Tibial artery (tissue), 4 donors: ENCODE measurements around the gene CDK10.
"Not testable (repeated sequence)": the region's sequence is repeated elsewhere in the genome, so short reads cannot be mapped to it uniquely, and the experiment has no call there.

Experiments
- DNase-seq, 2 donors: peaks; one replicate each; pipeline ENCODE4 v3.0.0-alpha.2; 2019
- H3K27ac ChIP-seq, 2 donors: fragments of 200-600 bp; sonication (generic) in 1 of 2; 1 replicate in 1 of 2; 2 replicates in 1 of 2; pipeline ENCODE4 v1.5.1; 2018 to 2019; ENCODE audit warnings: mild to moderate bottlenecking in 1 of 2
- H3K27me3 ChIP-seq, 2 donors: fragments of 200-600 bp; sonication (generic) in 1 of 2; one replicate each; pipeline versions ENCODE4 v1.5.1 to v1.6.0; 2016 to 2019
- H3K36me3 ChIP-seq, 3 donors: fragments of 200-600 bp; sonication (generic) in 2 of 3; one replicate each; pipeline ENCODE4 v1.5.1; 2016 to 2019; ENCODE audit warnings: mild to moderate bottlenecking in 2 of 3
- H3K4me1 ChIP-seq, 4 donors: fragments of 200-600 bp; sonication (generic) in 2 of 4; 1 replicate in 3 of 4; 2 replicates in 1 of 4; pipeline ENCODE4 v1.5.1; 2016 to 2019
- H3K4me3 ChIP-seq, 2 donors: fragments of 200-600 bp; sonication (generic) in 1 of 2; 1 replicate in 1 of 2; 2 replicates in 1 of 2; pipeline ENCODE4 v1.5.1; 2018 to 2019; ENCODE audit warnings: mild to moderate bottlenecking in 2 of 2
- H3K9me3 ChIP-seq, 3 donors: fragments of 200-600 bp; sonication (generic) in 1 of 3; one replicate each; pipeline ENCODE4 v1.5.1; 2016 to 2019
- intact Hi-C: fragments of 100-400 bp; cut with DNase I; formaldehyde crosslinking; loops from one replicate; pipeline ENCODE4 v1.15.0; 2023; ENCODE audit warnings: low total_unique reads
- TF ChIP-seq, protein P1 (sequence below), 2 experiments: fragments of 200-600 bp in 1 of 2; fragments of 450-650 bp in 1 of 2; IDR thresholded peaks; one replicate each; pipeline ENCODE4 v1.5.1; 2017 to 2019; ENCODE audit warnings: antibody characterized with exemption in 2 of 2, mild to moderate bottlenecking in 1 of 2, moderate library complexity in 1 of 2

Gene CDK10

GRCh38 chr16:89687092-89687940 lies 827 bp downstream of the CDK10 start:
- no peaks in the 10 kb centered on the region for H3K9me3 ChIP-seq
- H3K27me3 ChIP-seq, result no peaks in the 10 kb centered on the region
- H3K4me1 ChIP-seq, result peaks cover 0 to 13% (median 8%) of the 10 kb centered on the region in 4 donors
- peak overlapping the region; percentile 84 to 92 for H3K27ac ChIP-seq
- no peak for DNase-seq
- H3K36me3 ChIP-seq, result peaks cover 4 to 34% (median 20%) of the 10 kb centered on the region in 3 donors
- intact Hi-C loops, result no loop called here
- peak overlapping the region; percentile 73 to 97 for H3K4me3 ChIP-seq
- TF ChIP-seq, protein P1, sequence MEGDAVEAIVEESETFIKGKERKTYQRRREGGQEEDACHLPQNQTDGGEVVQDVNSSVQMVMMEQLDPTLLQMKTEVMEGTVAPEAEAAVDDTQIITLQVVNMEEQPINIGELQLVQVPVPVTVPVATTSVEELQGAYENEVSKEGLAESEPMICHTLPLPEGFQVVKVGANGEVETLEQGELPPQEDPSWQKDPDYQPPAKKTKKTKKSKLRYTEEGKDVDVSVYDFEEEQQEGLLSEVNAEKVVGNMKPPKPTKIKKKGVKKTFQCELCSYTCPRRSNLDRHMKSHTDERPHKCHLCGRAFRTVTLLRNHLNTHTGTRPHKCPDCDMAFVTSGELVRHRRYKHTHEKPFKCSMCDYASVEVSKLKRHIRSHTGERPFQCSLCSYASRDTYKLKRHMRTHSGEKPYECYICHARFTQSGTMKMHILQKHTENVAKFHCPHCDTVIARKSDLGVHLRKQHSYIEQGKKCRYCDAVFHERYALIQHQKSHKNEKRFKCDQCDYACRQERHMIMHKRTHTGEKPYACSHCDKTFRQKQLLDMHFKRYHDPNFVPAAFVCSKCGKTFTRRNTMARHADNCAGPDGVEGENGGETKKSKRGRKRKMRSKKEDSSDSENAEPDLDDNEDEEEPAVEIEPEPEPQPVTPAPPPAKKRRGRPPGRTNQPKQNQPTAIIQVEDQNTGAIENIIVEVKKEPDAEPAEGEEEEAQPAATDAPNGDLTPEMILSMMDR (IDR thresholded peaks at IDR 0.05), result no peak

GRCh38 chr16:89688395-89688794 lies 1.9 kb downstream of the CDK10 start:
- Histone ChIP-seq H3K4me1 (peaks cover 0 to 13% (median 8%) of the 10 kb centered on the region in 4 donors), H3K27ac (no peak overlapping the region), H3K9me3 (no peaks in the 10 kb centered on the region), H3K27me3 (no peaks in the 10 kb centered on the region), H3K36me3 (peaks cover 4 to 45% (median 25%) of the 10 kb centered on the region in 3 donors), H3K4me3 (no peak overlapping the region)
- intact Hi-C loops, result no loop called here
- no peak for DNase-seq
- TF ChIP-seq, protein P1 (IDR thresholded peaks at IDR 0.05), result no peak

- H3K4me3 ChIP-seq, result no peak overlapping the region
- peaks cover 0 to 13% (median 8%) of the 10 kb centered on the region in 4 donors for H3K4me1 ChIP-seq
- peaks cover 4 to 52% (median 32%) of the 10 kb centered on the region in 3 donors for H3K36me3 ChIP-seq
- DNase-seq, result no peak
- no peaks in the 10 kb centered on the region for H3K27me3 ChIP-seq
- TF ChIP-seq, protein P1 (IDR thresholded peaks at IDR 0.05), result no peak
- H3K27ac ChIP-seq, result no peak overlapping the region
- no peaks in the 10 kb centered on the region for H3K9me3 ChIP-seq
- intact Hi-C loops, result no loop called here
Measured at GRCh38 chr16:89689142-89689541, 2.7 kb downstream of the CDK10 start.

DNA sequence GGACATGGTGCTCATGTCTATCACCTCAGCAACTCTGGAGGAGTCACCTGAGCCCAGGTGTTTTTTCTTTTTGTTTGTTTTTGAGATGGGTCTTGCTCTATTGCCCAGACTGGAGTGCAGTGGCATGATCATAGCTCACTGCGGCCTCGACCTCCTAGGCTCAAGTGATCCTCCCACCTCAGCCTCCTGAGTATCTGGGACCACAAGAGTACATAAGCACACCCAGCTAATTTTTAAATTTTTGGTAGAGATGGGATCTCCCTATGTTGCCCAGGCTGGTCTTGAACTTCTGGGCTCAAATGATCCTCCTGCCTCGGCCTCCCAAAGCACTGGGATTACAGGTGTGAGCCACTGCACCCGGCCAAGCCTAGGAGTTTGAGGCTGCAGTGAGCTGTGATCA lies 3.1 kb downstream of the CDK10 start:
- DNase-seq, intact Hi-C loops, H3K27me3 ChIP-seq, H3K4me3 ChIP-seq, H3K27ac ChIP-seq, H3K9me3 ChIP-seq: not testable (repeated sequence)
- peaks cover 4 to 57% (median 37%) of the 10 kb centered on the region in 3 donors for H3K36me3 ChIP-seq
- peaks cover 0 to 13% (median 8%) of the 10 kb centered on the region in 4 donors for H3K4me1 ChIP-seq

DNA sequence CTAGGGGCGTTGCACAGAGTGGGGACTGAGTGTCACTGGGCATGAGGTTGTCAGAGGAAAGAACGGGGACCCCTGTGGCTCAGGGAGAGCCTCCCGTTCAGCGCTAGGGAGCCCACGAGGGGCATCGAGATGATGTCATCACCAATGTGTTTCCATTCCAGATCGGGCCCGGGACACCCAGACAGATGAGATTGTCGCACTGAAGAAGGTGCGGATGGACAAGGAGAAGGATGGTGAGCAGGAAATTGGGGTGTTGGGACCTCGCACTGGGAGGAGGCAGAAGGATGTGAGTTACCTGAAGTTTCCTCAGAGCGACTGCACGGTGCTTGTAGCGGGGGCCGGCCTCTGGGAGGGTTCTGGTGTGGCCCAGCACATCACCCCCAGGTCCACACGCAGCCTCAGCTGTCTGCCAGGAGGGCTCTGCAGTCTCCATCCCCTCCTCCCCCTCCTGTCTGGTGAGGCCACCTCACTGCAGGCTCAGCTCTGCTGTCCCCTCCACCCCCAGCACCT lies 4.0 kb downstream of the CDK10 start:
- no peaks in the 10 kb centered on the region for H3K9me3 ChIP-seq
- DNase-seq, result no peak
- peaks cover 4 to 65% (median 37%) of the 10 kb centered on the region in 3 donors for H3K36me3 ChIP-seq
- TF ChIP-seq, protein P1 (IDR thresholded peaks at IDR 0.05), result no peak
- H3K4me1 ChIP-seq, result peaks cover 0 to 13% (median 8%) of the 10 kb centered on the region in 4 donors
- no peaks in the 10 kb centered on the region for H3K27me3 ChIP-seq
- no peak overlapping the region for H3K4me3 ChIP-seq
- intact Hi-C loops, result no loop called here
- H3K27ac ChIP-seq, result no peak overlapping the region
